GM12878 (cell line): ENCODE measurements around the gene MED13L.

ENCODE experiments used
- BRCA1 ChIP-seq: IDR thresholded peaks from 2 replicates; pipeline ENCODE4 v1.6.1; 2011; ENCODE audit warnings: low read depth, low read length, improper control_type of control experiment
- CBX5 ChIP-seq: sonication (generic); IDR thresholded peaks from 2 replicates; pipeline ENCODE4 v1.6.1; 2016; ENCODE audit warnings: low read depth, moderate library complexity, mild to moderate bottlenecking, inconsistent platforms
- CTCF ChIP-seq, 3 experiments: IDR thresholded peaks in 2 of 3; conservative IDR thresholded peaks in 1 of 3; 2 replicates each; pipeline ENCODE4 v1.5.1; 2011; ENCODE audit warnings: low read depth in 3 of 3, low read length in 3 of 3, mild to moderate bottlenecking in 3 of 3, control low read depth in 2 of 3, moderate library complexity in 2 of 3, inconsistent platforms in 1 of 3, mixed read lengths in 1 of 3; ENCODE audit not compliant: control insufficient read depth in 2 of 3, insufficient read depth in 1 of 3; ENCODE audit errors: extremely low read depth in 1 of 3
- EP300 ChIP-seq, 2 experiments: fragments of 150-350 bp in 1 of 2; IDR thresholded peaks; 2 replicates each; pipeline ENCODE4 v1.6.1; 2011 to 2012; ENCODE audit warnings: low read depth in 2 of 2, low read length in 2 of 2, borderline replicate concordance in 1 of 2, improper control_type of control experiment in 1 of 2, inconsistent platforms in 1 of 2; ENCODE audit not compliant: control insufficient read depth in 1 of 2
- ETV6 ChIP-seq, 2 experiments: fragments of 450-650 bp in 1 of 2; IDR thresholded peaks in 1 of 2; conservative IDR thresholded peaks in 1 of 2; 2 replicates each; pipeline ENCODE4 v1.6.1; 2014; ENCODE audit warnings: antibody characterized with exemption in 1 of 2, borderline replicate concordance in 1 of 2, low read depth in 1 of 2, mild to moderate bottlenecking in 1 of 2, moderate library complexity in 1 of 2
- GATAD2B ChIP-seq: fragments of 450-650 bp; conservative IDR thresholded peaks from 2 replicates; pipeline ENCODE4 v1.6.1; 2017; ENCODE audit warnings: low read depth, mild to moderate bottlenecking, moderate library complexity
- POLR2A ChIP-seq: IDR thresholded peaks from 2 replicates; pipeline ENCODE4 v1.6.1; 2011; ENCODE audit warnings: low read depth, mild to moderate bottlenecking, low read length
- RCOR1 ChIP-seq: conservative IDR thresholded peaks from 2 replicates; pipeline ENCODE4 v1.6.1; 2012; ENCODE audit warnings: low read depth, low read length, improper control_type of control experiment
- RELA ChIP-seq: fragments of 450-650 bp; IDR thresholded peaks from 2 replicates; pipeline ENCODE4 v1.8.0; 2014; ENCODE audit warnings: borderline replicate concordance; ENCODE audit not compliant: partially characterized antibody
- SIN3A ChIP-seq: IDR thresholded peaks from 2 replicates; pipeline ENCODE4 v1.6.1; 2012; ENCODE audit warnings: low read depth, low read length, improper control_type of control experiment
- SRF ChIP-seq, 2 experiments: IDR thresholded peaks; 2 replicates each; pipeline ENCODE4 v1.6.1; 2011; ENCODE audit warnings: low read depth in 2 of 2, low read length in 2 of 2, mild to moderate bottlenecking in 1 of 2, moderate library complexity in 1 of 2
- TAF1 ChIP-seq: IDR thresholded peaks from 2 replicates; pipeline ENCODE4 v1.6.1; 2011; ENCODE audit warnings: mild to moderate bottlenecking, low read depth, low read length, borderline replicate concordance
- ZNF24 ChIP-seq: fragments of 450-650 bp; IDR thresholded peaks from 2 replicates; pipeline ENCODE4 v1.6.1; 2017; ENCODE audit warnings: antibody characterized with exemption, mild to moderate bottlenecking
- TF ChIP-seq, protein P1 (sequence below): IDR thresholded peaks from 2 replicates; pipeline ENCODE4 v1.6.1; 2012; ENCODE audit warnings: low read depth, low read length, improper control_type of control experiment

- TF ChIP-seq POLR2A (no peak), TAF1 (no peak), EP300 (IDR thresholded peaks at IDR 0.05; ENCODE audit: borderline replicate concordance in 1 of 2, control insufficient read depth in 1 of 2, low read depth in 2 of 2, low read length in 2 of 2) (no peak), SRF (IDR thresholded peaks at IDR 0.05; ENCODE audit: low read depth in 2 of 2, low read length in 2 of 2) (no peak), CTCF (IDR thresholded peaks at IDR 0.05 in 2 of 3, conservative IDR thresholded peaks at IDR 0.05 in 1 of 3; ENCODE audit: control insufficient read depth in 2 of 3, extremely low read depth in 1 of 3, insufficient read depth in 1 of 3, low read depth in 3 of 3, low read length in 3 of 3) (no peak), BRCA1 (no peak), CBX5 (no peak), ZNF24 (no peak), RCOR1 (no peak), RELA (no peak), GATAD2B (no peak), SIN3A (no peak), ETV6 (conservative IDR thresholded peaks at IDR 0.05 in 1 of 2, IDR thresholded peaks at IDR 0.05 in 1 of 2; ENCODE audit: borderline replicate concordance in 1 of 2, low read depth in 1 of 2) (no peak)
- TF ChIP-seq, protein P1, sequence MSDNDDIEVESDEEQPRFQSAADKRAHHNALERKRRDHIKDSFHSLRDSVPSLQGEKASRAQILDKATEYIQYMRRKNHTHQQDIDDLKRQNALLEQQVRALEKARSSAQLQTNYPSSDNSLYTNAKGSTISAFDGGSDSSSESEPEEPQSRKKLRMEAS, result no peak
Observed at GRCh38 chr12:116157845-116158267, 119.6 kb downstream of the MED13L start.
